ENCODE measurements around the gene HOXA3. TPM values are rescaled to one million over a fixed set of nuclear protein-coding genes. Genes with fewer than 3 reads are reported as not detected.

The HOXA3 gene
- total RNA-seq, 2 experiments from 2014 or later, result not detected

GRCh38 chr7:27095050-27095896 lies 57.1 kb downstream of the HOXA3 start:
- Mint-ChIP-seq H3K27ac (peak overlapping the region; percentile 71), H3K4me1 (peaks cover 10% of the 10 kb centered on the region), H3K27me3 (peaks cover 88% of the 10 kb centered on the region), H3K36me3 (peaks cover 2% of the 10 kb centered on the region), H3K4me3 (peak overlapping the region; percentile 91), H3K9me3 (no peaks in the 10 kb centered on the region)
- POLR2A ChIA-PET, result no interaction called here
- ATAC-seq (ENCODE audit: low read depth), result no peak
- DNase-seq, result no peak

DNA sequence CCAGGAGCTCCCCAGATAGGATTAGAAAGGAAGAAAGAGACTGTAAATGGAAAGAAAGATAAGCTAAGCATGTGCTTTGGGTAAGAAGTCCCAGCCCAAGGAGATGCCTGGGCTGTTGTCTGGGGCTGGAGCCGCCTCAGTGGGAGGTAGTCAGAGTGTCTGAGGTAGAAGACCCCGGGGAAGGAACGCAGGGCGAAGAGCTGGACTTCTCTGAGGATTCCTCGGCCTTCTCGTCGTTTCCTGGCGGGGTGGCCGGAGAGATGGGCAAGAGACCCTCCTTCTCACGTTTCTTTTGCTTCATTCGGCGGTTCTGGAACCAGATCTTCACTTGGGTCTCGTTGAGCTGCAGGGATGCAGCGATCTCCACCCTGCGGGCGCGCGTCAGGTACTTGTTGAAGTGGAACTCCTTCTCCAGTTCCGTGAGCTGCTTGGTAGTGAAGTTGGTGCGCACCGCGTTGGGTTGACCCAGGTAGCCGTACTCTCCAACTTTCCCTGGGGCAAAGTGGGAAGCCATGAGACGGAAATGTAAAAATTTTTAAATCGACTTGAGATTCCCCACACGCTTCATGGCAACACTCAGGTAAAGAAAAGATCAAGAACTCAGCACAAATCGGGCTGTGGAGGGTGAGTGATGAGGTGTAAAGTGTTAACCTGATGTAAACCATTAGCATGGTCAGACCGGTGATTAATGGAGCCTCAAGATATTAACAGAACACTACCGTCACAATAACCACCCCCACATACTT lies 57.9 kb downstream of the HOXA3 start:
- ATAC-seq (ENCODE audit: low read depth) (no peak), DNase-seq (no peak)
- no peaks in the 10 kb centered on the region for H3K9me3 Mint-ChIP-seq
- peaks cover 89% of the 10 kb centered on the region for H3K27me3 Mint-ChIP-seq
- POLR2A ChIA-PET, result no interaction called here
- no peak overlapping the region for H3K4me3 Mint-ChIP-seq
- no peak overlapping the region for H3K27ac Mint-ChIP-seq
- H3K36me3 Mint-ChIP-seq, result peaks cover under 1% of the 10 kb centered on the region
- peaks cover 10% of the 10 kb centered on the region for H3K4me1 Mint-ChIP-seq

DNA sequence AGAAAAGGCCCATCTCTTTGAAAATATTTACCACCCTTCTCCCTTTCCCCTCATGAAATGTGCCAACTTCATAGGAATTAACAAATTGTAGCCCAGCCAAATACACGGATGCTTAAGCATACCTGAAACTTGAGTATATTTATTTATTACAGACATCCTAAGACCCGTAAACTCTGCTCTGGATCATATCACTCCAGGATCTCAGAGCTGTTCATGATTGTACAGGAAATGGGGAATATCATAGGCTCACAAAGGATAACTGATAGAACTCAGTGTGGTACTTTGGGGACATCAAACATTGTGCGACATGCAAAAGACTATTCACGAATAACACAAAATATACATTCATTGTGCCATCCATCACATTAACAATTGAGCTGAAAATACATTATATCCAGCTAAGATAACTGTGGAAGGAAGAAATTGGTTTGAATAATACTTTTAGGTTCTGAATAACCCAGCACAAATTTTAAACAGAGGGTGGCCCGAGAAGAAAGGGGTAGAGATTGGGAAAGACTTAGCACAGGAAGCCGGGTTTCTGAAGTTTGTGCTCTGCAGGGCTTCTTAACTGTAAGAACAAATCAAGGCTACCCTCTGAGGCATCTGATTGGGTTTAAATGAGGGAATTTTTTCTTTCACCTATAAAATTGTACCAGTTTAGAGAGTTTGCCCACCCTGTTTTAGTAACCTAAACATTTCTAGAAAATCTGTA lies 59.0 kb downstream of the HOXA3 start:
- no peaks in the 10 kb centered on the region for H3K9me3 Mint-ChIP-seq

GRCh38 chr7:27092819-27093110 lies 59.6 kb downstream of the HOXA3 start:
- H3K9me3 Mint-ChIP-seq, result no peaks in the 10 kb centered on the region
- ATAC-seq (ENCODE audit: low read depth), result no peak
- POLR2A ChIA-PET, result interaction anchor here (0.5 kb wide), 1 partner anchor 141 kb away, joined by 3 read pairs; no protein-coding TSS in a partner anchor
- H3K4me1 Mint-ChIP-seq, result peaks cover 10% of the 10 kb centered on the region
- H3K36me3 Mint-ChIP-seq, result no peaks in the 10 kb centered on the region
- peaks cover 87% of the 10 kb centered on the region for H3K27me3 Mint-ChIP-seq
- no peak for DNase-seq
- no peak overlapping the region for H3K4me3 Mint-ChIP-seq
- no peak overlapping the region for H3K27ac Mint-ChIP-seq

More for the DNA sequence above, 59.0 kb downstream of the HOXA3 start:
- no peaks in the 10 kb centered on the region for H3K36me3 Mint-ChIP-seq
- DNase-seq (no peak), ATAC-seq (ENCODE audit: low read depth) (no peak)
- POLR2A ChIA-PET, result no interaction called here
- peaks cover 89% of the 10 kb centered on the region for H3K27me3 Mint-ChIP-seq
- H3K4me3 Mint-ChIP-seq, result no peak overlapping the region
- H3K27ac Mint-ChIP-seq, result no peak overlapping the region
- H3K4me1 Mint-ChIP-seq, result peaks cover 10% of the 10 kb centered on the region

DNA sequence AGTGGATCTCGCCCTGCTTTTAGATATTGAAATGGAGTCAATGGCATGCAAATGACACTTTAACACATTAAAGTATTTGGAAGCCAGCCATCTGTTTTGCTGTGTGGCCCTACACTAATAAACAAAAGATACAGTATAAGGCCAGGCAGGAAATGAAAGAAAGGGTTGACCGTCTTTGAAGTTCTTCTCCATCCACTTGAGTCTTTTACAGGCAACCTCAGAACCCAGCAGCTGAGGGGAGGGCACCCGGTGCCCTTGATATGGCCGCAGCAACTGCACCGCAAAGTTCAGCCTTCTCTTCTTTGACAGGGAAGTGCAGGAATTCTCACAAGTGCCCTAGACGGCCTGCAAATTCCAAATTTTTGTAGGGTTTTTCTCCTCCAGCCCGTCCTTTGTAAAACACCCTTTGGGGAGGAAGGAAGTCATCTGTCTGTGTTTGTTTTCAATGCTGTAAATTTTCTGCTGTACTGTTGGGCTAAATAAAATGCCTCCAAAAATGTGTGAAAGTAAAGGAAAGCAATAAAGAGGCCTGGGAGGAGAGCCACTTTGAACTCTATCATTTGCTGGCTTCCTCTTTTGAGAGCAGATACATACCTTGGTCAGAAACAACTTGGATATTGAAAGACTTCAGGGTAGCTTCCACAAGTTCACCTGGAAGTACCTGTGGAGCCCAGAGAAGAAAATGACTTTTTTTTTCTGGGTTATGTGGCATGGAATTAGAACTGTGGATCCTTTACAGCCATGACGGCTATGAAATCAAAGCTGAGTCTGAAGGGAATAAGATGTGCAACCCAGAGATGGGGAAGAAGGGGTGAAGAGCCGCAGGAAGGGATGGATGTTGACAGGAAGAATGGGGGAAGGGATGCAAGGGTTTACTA lies 60.2 kb downstream of the HOXA3 start:
- POLR2A ChIA-PET, result interaction anchor here (0.5 kb wide), 1 partner anchor 142 kb away, joined by 3 read pairs; no protein-coding TSS in a partner anchor
- no peaks in the 10 kb centered on the region for H3K9me3 Mint-ChIP-seq
- no peak overlapping the region for H3K27ac Mint-ChIP-seq
- peaks cover 8% of the 10 kb centered on the region for H3K4me1 Mint-ChIP-seq
- peaks cover 87% of the 10 kb centered on the region for H3K27me3 Mint-ChIP-seq
- DNase-seq, result no peak
- H3K36me3 Mint-ChIP-seq, result no peaks in the 10 kb centered on the region
- ATAC-seq (ENCODE audit: low read depth), result no peak
- no peak overlapping the region for H3K4me3 Mint-ChIP-seq

DNA sequence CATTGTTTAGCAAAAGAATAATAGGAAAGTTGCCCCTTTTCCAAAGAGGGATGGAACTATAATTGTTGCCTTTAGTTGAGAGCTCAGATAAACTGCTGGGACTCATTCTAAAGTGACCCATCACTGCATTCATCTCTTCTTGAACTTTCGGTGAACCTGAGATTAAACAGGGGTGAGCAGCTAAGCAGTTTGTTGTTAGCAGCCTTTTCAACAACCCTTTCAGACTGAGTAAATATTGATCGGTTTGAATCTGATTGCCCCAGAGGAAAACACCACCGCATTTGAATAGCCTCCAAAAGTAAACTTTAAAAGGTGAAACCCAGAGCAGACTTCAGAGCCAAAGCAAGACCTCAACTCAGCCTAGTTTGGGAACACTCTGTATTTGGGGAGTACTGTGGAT lies 61.3 kb downstream of the HOXA3 start:
- POLR2A ChIA-PET, result no interaction called here
- no peak for DNase-seq
- no peak overlapping the region for H3K27ac Mint-ChIP-seq
- no peak for ATAC-seq (ENCODE audit: low read depth)
- no peaks in the 10 kb centered on the region for H3K36me3 Mint-ChIP-seq
- no peak overlapping the region for H3K4me3 Mint-ChIP-seq
- peaks cover 93% of the 10 kb centered on the region for H3K27me3 Mint-ChIP-seq
- H3K9me3 Mint-ChIP-seq, result no peaks in the 10 kb centered on the region
- peaks cover 6% of the 10 kb centered on the region for H3K4me1 Mint-ChIP-seq

GRCh38 chr7:27088002-27088922 lies 64.1 kb downstream of the HOXA3 start:
- Mint-ChIP-seq H3K9me3 (no peaks in the 10 kb centered on the region), H3K4me1 (no peaks in the 10 kb centered on the region), H3K27ac (no peak overlapping the region), H3K36me3 (no peaks in the 10 kb centered on the region), H3K27me3 (peaks cover 74% of the 10 kb centered on the region), H3K4me3 (peak overlapping the region; percentile 51)
- no peak for DNase-seq
- ATAC-seq (ENCODE audit: low read depth), result no peak
- POLR2A ChIA-PET, result no interaction called here

- POLR2A ChIA-PET, result no interaction called here
- ATAC-seq (ENCODE audit: low read depth) (no peak), DNase-seq (no peak)
- H3K9me3 Mint-ChIP-seq, result no peaks in the 10 kb centered on the region
- H3K27me3 Mint-ChIP-seq, result peaks cover 30% of the 10 kb centered on the region
- peaks cover 3% of the 10 kb centered on the region for H3K4me1 Mint-ChIP-seq
- H3K36me3 Mint-ChIP-seq, result no peaks in the 10 kb centered on the region
- no peak overlapping the region for H3K27ac Mint-ChIP-seq
- H3K4me3 Mint-ChIP-seq, result no peak overlapping the region
Measured at GRCh38 chr7:27083646-27084045, 68.7 kb downstream of the HOXA3 start.

GRCh38 chr7:27082171-27082570 lies 70.2 kb downstream of the HOXA3 start:
- no peaks in the 10 kb centered on the region for H3K36me3 Mint-ChIP-seq
- DNase-seq (no peak), ATAC-seq (ENCODE audit: low read depth) (no peak)
- POLR2A ChIA-PET, result no interaction called here
- no peaks in the 10 kb centered on the region for H3K9me3 Mint-ChIP-seq
- H3K4me3 Mint-ChIP-seq, result no peak overlapping the region
- peaks cover 17% of the 10 kb centered on the region for H3K27me3 Mint-ChIP-seq
- H3K27ac Mint-ChIP-seq, result no peak overlapping the region
- H3K4me1 Mint-ChIP-seq, result peaks cover 3% of the 10 kb centered on the region

DNA sequence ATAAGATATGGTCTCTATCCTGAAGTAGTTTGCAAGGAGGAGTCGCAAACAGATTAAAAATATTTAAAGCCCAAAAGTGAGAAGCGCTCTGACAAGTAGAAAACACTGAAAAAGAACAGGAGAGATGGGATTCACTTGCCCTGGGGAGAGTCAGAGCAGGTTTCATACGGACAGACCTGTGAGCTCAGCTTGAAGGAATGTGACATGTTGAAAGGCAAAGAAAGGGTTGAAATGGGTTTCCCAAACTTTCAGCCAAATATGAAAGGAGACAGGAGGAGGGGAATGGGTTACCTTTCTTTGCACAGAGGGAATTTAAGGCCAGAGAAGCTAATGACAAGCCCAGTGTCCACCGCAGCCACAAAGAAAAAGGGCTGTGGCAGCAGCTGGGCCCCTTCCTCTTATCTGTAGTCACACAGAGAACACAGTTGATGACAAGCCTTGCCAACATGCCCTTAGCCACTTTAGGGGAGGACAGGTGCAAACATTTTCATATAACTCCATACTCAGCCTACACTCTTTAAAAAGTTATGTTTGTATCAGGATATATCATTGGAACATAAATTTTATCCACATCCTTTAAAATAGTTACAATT lies 71.4 kb downstream of the HOXA3 start:
- DNase-seq, result no peak
- H3K36me3 Mint-ChIP-seq, result no peaks in the 10 kb centered on the region
- no peak for ATAC-seq (ENCODE audit: low read depth)
- no peaks in the 10 kb centered on the region for H3K9me3 Mint-ChIP-seq
- H3K4me1 Mint-ChIP-seq, result peaks cover 3% of the 10 kb centered on the region
- H3K4me3 Mint-ChIP-seq, result no peak overlapping the region
- POLR2A ChIA-PET, result no interaction called here
- H3K27ac Mint-ChIP-seq, result no peak overlapping the region
- peaks cover 7% of the 10 kb centered on the region for H3K27me3 Mint-ChIP-seq

- Mint-ChIP-seq H3K27me3 (peaks cover 5% of the 10 kb centered on the region), H3K4me1 (peaks cover 3% of the 10 kb centered on the region), H3K4me3 (peak overlapping the region; percentile 11), H3K9me3 (no peaks in the 10 kb centered on the region), H3K36me3 (no peaks in the 10 kb centered on the region), H3K27ac (no peak overlapping the region)
- DNase-seq, result no peak
- ATAC-seq (ENCODE audit: low read depth), result no peak
- POLR2A ChIA-PET, result no interaction called here
Measured at GRCh38 chr7:27079234-27079975, 73.0 kb downstream of the HOXA3 start.

Measured in activated naive CD8-positive, alpha-beta T cell treated with anti-CD3 and anti-CD28 coated beads, Interleukin-2, amount 10 ng/mL, durations not matched to agents 7 days and 5 days (primary cell).